Right lobe of liver (tissue), 4 donors: Measurements from ENCODE around the gene TXN2.

Experiments
- CTCF ChIP-seq, 4 donors: fragments of 200-600 bp in 3 of 4; fragments of 450-650 bp in 1 of 4; IDR thresholded peaks; one replicate each; pipeline versions ENCODE4 v1.5.1 to v1.8.0; 2016 to 2022; ENCODE audit warnings: antibody characterized with exemption in 4 of 4, mild to moderate bottlenecking in 2 of 4
- POLR2A ChIP-seq: fragments of 450-650 bp; IDR thresholded peaks from one replicate; pipeline ENCODE4 v1.6.1; 2017; ENCODE audit warnings: antibody characterized with exemption, mild to moderate bottlenecking
- donor health status: DM: no; HTN: no; CAD: no.
- donor health status: DM: no; HTN: no; CAD: no.
- donor health status: DM: no; HTN: yes; CAD: no.

DNA sequence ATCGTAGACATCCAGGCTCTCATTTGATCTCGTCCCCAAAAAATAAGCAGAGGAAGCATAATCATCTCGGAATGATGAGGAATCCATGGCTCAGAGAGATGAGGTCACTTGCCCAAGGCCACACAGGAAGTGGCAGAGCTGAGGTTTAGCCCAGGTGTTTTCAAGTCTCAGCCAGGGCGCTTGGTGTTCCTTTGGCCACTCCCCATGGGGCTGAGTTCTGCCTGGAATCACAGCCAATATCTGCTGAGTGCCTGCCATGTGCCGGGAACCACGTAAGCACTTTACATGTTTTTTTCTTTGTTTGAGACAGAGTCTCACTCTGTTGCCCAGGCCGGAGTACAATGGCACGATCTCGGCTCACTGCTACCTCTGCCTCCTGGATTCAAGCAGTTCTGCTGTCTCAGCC is 64.2 kb downstream of the TXN2 start:
- TF ChIP-seq CTCF (IDR thresholded peaks at IDR 0.05) (no peak), POLR2A (no peak)
